SK-N-MC (cell line): ENCODE measurements around the gene CIB1.

Source experiments
- FOXP2 ChIP-seq: optimal IDR thresholded peaks from 2 replicates; pipeline ENCODE3; 2011; ENCODE audit warnings: mild to moderate bottlenecking, moderate library complexity; ENCODE audit not compliant: insufficient read depth; ENCODE audit errors: extremely low read length, control extremely low read depth
- POLR2AphosphoS5 ChIP-seq: IDR thresholded peaks from 2 replicates; pipeline ENCODE4 v1.6.1; 2012; ENCODE audit warnings: mild to moderate bottlenecking, low read depth, low read length, borderline replicate concordance

GRCh38 chr15:90230071-90230494 is 3.7 kb downstream of the CIB1 start:
- no peak for TF ChIP-seq POLR2AphosphoS5
- no peak for TF ChIP-seq FOXP2
